Activated naive CD4-positive, alpha-beta T cell treated with anti-CD3 and anti-CD28 coated beads, Interleukin-2, amount 50 U/mL, for 72 hours (primary cell): ENCODE data around the gene CD83. TPM values are rescaled to one million over a fixed set of nuclear protein-coding genes. Genes with fewer than 3 reads are reported as not detected.

Experiments
- ATAC-seq, 2 donors: fragments of 150-1000 bp; cut with Tn5 transposase; 2 replicates each; pipeline ENCODE4 v1.10.0; 2021; ENCODE audit warnings: mild to moderate bottlenecking in 2 of 2, moderate library complexity in 2 of 2
- DNase-seq, 2 donors: peaks; one replicate each; pipeline ENCODE4 v3.0.0; 2021 to 2022; ENCODE audit warnings: low spot score in 2 of 2
- H3K27ac Mint-ChIP-seq, 2 donors: one replicate each; pipeline ENCODE4 v1.8.0; 2022; ENCODE audit warnings: mild to moderate bottlenecking in 2 of 2, mixed read lengths in 2 of 2
- H3K36me3 Mint-ChIP-seq, 2 donors: one replicate each; pipeline ENCODE4 v1.8.0; 2022; ENCODE audit warnings: mixed read lengths in 2 of 2
- H3K9me3 Mint-ChIP-seq, 2 donors: one replicate each; pipeline ENCODE4 v1.8.0; 2022; ENCODE audit warnings: mixed read lengths in 2 of 2
- total RNA-seq, 2 donors: library from RNA; stranded (reverse); gene quantifications; one replicate each; pipeline ENCODE4 v1.2.3, GENCODE V29; 2022

The CD83 gene
- total RNA-seq, 2 donors from 2014 or later, result 8.9 to 13.8 TPM

DNA sequence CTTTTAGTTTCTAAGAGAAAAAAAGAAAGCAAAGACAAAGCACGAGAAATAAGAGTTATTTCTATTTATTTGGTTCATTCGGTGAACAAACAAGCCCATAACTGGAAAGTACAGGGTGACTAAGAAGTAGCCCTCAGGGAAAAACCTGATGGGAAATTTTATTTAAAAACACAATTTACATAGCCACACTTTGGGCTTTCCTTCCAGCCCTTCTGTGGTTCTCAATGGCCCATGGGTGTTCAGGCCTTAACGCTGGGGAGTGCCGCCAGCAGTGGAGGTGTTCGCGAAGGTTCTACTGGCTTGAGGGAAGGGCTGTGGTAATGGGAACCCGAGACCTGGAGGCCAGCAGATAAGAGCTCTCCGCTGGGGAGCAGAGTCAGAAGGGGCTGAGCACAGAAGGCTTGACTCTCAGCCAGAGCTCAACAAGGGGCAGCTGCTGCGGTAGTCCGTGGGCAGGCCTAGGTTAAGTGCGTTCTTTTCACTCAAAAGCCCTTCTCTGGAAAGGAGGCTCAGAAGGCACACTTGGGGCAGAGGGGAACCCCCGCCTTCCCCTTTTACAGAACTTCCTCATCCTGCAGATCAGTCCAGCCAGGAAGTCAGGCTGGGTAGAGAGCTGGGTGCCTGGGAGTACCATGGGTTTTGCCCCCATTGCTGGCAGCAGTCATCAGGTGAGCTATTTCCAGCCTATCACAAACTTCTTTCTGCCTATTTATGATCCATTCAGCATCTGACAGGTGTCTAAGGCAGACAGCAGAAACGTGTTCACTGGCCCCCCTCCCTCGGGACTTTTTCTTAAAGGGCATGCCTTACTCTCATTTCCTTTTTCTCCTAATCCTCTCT lies 8.8 kb upstream of the CD83 start:
- Mint-ChIP-seq H3K27ac (peak overlapping the region; percentile 40 to 73), H3K9me3 (peaks cover 6 to 13% of the 10 kb centered on the region in 2 donors), H3K36me3 (peaks cover 12 to 23% of the 10 kb centered on the region in 2 donors)
- peak in 1 of 2 donors; percentile 61 for DNase-seq
- peak; percentile 67 to 75 for ATAC-seq

DNA sequence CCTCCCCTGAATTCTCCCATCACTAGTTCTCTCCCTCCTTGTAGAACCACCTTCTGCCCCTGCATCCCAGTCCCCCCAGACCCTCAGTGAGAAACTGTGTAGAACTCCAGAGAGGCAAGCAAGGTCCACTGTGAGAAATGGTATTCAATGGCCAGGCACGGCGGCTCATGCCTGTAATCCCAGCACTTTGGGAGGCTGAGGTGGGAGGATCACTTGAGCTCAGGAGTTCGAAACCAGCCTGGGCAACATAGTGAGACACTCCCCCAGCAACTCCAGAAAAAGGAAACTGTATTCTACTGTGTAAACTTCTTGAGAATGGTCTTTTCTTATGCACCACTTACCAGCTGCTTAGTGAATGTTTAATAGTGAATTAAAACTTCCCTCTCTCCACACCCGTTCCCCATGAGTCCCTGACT lies 8.2 kb upstream of the CD83 start:
- peak in 1 of 2 donors; percentile 15 for ATAC-seq

DNA sequence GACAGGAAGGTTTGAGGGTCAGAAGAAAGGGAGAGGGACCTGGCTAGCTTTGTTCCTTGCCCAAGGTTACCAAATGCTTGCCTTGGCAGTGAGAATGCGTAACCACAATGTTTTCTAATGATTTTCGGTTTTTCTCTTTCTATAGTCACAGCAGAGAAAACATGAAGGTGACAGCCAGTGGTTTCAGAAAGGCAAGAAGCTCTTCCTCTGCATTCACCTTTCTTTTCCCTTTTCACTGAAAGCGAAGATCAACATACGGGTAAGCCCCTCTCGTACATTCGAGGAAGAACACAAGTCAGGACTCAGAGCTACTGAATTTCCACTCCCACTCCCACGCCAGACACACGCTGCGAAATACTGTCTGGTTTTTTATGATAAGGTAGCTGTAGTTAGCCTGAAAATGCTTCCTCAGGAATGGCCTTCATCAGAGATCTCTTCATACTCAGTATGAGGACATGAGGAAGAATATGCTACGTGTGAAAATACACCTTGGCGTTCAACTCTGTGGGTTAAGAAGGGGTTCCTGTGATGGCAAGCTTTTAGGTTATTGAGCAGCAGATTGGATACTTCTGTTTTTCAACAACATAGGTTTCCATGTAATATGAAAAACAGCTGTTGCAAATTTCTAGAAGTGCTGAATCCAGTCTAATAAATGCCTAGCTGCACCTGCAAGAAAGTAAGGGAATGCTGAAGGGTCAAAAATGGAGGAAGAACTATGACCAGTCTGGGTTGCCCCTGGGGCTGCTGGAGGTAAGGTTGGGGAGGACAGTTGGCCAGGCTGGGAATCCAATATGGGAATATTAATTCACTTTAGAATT lies 7.4 kb upstream of the CD83 start:
- peak overlapping the region; percentile 53 to 73 for H3K27ac Mint-ChIP-seq
- ATAC-seq, result peak; percentile 55 to 72
- H3K36me3 Mint-ChIP-seq, result peaks cover 12 to 23% of the 10 kb centered on the region in 2 donors
- no peak for DNase-seq
- H3K9me3 Mint-ChIP-seq, result peaks cover 6 to 13% of the 10 kb centered on the region in 2 donors

More for the DNA sequence above, 8.2 kb upstream of the CD83 start:
- H3K9me3 Mint-ChIP-seq, result peaks cover 6 to 13% of the 10 kb centered on the region in 2 donors
- peak overlapping the region; percentile 40 to 73 for H3K27ac Mint-ChIP-seq
- peaks cover 12 to 23% of the 10 kb centered on the region in 2 donors for H3K36me3 Mint-ChIP-seq
- DNase-seq, result no peak

DNA sequence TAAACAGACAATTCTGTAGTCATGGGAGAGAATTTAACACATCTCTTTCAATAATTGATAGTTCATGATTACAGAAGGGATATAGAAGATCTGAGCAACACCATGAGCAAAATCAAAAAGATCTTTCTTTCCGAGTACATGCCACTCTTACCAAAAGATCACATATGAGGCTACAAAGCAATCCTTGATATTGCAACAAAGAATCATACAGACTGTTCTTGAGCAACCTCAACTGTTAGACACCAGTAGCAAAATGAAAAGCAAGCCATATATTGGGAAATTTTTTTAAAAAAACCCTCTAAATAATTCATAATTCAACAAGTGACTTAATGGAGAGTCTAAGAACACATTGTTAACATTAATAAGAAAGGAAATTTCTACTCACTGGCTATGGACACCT lies 3.6 kb upstream of the CD83 start:
- DNase-seq (no peak), ATAC-seq (no peak)
- H3K27ac Mint-ChIP-seq, result no peak overlapping the region
- peaks cover 11 to 12% of the 10 kb centered on the region in 2 donors for H3K36me3 Mint-ChIP-seq
- H3K9me3 Mint-ChIP-seq, result no peaks in the 10 kb centered on the region

DNA sequence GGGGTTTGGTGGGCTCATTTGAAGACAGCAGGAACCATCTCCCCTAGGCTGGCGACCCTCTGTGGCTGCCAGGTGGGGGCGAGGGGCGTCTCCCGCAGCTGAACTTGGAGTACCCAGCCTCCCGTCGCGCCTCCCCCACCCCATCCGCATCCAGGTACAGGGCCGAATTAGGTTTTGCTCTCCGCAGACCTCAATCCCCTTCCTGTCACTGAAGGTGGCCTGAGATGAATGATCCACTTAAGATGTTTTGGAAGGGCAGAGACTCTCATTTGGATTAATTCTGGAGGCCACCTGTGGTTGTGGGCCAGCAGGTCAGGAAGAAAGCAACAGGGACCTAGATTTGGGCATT lies 493 bp downstream of the CD83 start:
- peaks cover 23 to 34% of the 10 kb centered on the region in 2 donors for H3K36me3 Mint-ChIP-seq
- peak overlapping the region; percentile 85 to 92 for H3K27ac Mint-ChIP-seq
- H3K9me3 Mint-ChIP-seq, result no peaks in the 10 kb centered on the region
- DNase-seq, result no peak
- ATAC-seq, result peak in 1 of 2 donors; percentile 22

DNA sequence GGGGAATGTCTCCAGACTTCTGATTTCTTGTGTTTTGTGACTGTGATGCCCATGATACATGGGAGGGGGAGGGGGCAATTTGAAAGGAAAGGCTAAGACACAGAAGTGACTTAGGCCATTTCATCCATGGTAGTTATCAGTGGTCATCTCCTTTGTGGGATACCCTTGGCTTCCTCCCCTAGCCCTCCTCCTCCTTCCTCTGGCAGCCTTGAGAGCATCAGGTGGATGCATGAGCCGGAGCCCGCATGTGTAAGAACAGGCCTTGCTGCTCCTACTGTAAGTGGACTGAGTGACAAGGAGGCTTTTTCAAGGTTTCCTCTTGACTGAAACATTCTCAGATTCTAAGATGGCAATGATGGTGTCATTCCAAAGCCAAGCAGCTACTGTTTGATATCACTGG lies 874 bp downstream of the CD83 start:
- Mint-ChIP-seq H3K36me3 (peaks cover 23 to 36% of the 10 kb centered on the region in 2 donors), H3K9me3 (no peaks in the 10 kb centered on the region), H3K27ac (peak overlapping the region; percentile 85 to 92)
- DNase-seq (no peak), ATAC-seq (peak in 1 of 2 donors; percentile 11)

DNA sequence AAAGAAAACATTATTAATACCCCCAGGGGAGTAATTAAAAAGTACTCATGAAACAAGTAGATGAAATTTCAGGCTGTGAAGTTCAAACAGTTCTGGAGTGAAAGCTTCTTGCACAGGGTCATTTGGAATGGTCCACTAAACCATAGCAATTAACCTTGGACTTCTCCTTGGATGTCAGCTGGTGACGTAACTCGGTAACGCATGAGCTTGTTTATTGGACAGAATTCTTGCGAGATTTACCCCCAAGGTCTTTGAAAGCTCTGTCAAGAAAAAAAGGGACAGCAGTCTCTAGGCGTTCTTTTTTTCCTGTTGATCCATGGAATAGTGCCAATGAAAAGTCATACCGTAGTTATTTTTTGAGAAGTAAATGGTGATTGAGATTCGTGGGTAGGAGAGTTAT lies 2.2 kb downstream of the CD83 start:
- no peak for ATAC-seq
- no peak for DNase-seq
- Mint-ChIP-seq H3K27ac (no peak overlapping the region), H3K9me3 (no peaks in the 10 kb centered on the region), H3K36me3 (peaks cover 23 to 46% of the 10 kb centered on the region in 2 donors)

DNA sequence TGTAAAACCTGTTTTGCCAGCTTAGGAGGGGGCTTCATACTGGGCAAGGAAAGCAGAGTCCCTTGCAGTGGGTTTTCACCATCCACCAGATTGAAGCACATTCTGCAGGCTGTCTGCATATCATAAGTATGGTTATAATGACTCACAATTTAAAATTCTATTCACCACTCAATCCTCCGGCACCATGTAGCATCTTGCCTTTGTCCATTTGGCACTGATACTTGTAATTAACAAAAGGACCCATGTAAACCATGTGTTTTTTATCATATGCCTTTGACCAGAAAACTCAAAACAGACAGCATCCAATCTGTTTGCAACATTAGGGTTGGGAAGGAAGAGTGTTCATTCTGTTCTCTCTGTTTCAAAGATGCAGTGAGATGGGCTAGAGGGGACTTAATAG lies 3.0 kb downstream of the CD83 start:
- Mint-ChIP-seq H3K36me3 (peaks cover 23 to 50% of the 10 kb centered on the region in 2 donors), H3K9me3 (no peaks in the 10 kb centered on the region), H3K27ac (no peak overlapping the region)
- DNase-seq, result no peak
- ATAC-seq, result no peak

DNA sequence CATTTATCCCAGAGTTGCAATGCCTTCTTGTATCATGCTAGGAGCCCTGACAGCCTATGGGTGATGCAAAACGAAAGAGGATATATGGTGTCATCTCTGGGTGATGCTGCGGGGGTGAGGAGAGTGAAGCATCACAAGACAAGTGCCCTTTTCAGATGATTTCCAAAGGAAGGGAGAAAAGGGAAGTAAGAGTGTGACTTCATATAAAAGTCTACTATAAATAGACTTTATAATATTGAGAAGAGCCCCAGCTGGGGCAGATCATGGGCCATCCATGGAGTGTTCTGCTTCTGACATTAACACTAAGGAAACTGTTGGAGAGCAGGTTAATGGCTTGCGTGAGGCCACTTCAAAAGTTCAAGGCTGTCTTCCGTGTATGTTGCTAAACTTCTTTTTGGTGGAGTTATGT lies 4.4 kb downstream of the CD83 start:
- H3K36me3 Mint-ChIP-seq, result peaks cover 23 to 50% of the 10 kb centered on the region in 2 donors
- peak overlapping the region in 1 of 2 donors; percentile 87 for H3K27ac Mint-ChIP-seq
- H3K9me3 Mint-ChIP-seq, result no peaks in the 10 kb centered on the region
- DNase-seq (peak in 1 of 2 donors; percentile 22), ATAC-seq (peak; percentile 61 to 70)

DNA sequence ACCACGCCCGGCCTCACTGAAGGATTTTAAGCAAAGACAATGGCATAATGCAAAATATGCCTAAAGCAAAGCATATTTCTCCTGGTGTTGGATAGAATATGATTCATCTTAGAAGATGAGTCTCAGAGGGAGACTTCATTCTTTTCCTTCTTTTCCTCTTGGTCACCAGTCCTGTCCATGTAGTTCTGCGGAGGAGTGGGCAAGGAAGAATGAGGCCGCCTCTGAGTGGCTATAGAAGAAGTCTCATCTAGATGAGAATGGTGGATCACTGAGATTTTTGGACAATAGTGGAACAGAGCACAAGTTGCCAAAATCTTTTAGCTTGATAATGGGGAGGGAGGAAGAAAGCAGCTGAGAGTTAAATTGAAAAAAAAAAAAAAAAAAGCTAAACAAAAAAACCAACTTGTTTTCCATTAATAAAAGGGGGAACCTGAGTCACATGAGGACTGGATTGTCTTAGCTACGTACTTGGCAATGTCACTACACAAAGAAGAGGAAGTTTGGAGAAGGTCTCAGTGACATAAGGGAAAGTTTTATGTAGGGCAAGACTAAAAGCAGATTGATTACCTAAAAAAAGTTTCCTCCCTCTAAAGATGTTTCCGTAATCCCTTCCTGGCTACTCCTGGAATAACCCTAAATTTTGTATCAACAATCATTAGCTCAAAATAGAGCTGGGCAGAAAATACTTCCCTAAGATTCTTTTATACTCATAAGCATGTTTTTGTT lies 6.0 kb downstream of the CD83 start:
- H3K9me3 Mint-ChIP-seq, result no peaks in the 10 kb centered on the region
- DNase-seq, result no peak
- no peak for ATAC-seq
- peaks cover 15 to 41% of the 10 kb centered on the region in 2 donors for H3K36me3 Mint-ChIP-seq
- H3K27ac Mint-ChIP-seq, result no peak overlapping the region

DNA sequence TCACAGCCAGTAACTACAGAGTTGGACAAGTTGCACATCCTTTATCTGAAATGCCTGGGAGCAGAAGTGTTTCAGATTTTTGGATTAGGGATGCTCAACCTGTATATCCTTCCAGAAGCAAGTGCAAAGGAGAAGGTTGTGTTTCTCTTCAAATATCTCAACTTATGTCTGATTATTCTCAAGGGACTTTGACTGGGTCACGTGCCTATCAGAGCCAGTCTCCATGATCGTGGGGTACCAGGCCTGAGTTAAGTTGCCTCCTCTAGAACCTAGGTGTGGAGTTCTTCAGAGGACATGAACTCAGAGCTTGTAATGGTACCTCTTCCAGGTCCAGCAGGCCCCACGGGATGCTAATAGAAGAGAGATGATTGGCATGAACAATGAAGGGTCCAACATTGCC lies 7.8 kb downstream of the CD83 start:
- no peak for ATAC-seq
- Mint-ChIP-seq H3K27ac (no peak overlapping the region), H3K9me3 (no peaks in the 10 kb centered on the region), H3K36me3 (peaks cover 5 to 37% of the 10 kb centered on the region in 2 donors)
- no peak for DNase-seq

DNA sequence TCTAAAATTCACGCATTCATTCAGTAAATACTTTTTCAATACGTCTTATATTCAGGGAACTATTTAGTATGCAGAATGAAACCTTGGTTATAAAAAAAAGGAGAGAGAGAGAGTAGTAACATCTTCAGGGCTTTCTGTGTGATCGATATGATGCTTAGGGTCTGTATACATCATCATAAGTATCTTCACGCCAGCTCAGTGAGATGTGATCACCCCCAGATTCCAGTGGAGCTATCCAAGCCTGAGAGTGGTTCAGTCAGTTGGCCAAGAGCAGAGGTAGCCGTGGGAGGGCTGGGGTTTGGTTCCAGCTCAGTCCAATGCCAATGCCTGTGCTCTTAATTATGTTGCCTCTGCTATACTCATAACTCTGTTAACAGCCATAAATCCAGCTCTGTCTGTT lies 8.6 kb downstream of the CD83 start:
- peaks cover 3 to 36% of the 10 kb centered on the region in 2 donors for H3K36me3 Mint-ChIP-seq
- H3K27ac Mint-ChIP-seq, result no peak overlapping the region
- no peaks in the 10 kb centered on the region for H3K9me3 Mint-ChIP-seq
- ATAC-seq, result no peak
- DNase-seq, result no peak

DNA sequence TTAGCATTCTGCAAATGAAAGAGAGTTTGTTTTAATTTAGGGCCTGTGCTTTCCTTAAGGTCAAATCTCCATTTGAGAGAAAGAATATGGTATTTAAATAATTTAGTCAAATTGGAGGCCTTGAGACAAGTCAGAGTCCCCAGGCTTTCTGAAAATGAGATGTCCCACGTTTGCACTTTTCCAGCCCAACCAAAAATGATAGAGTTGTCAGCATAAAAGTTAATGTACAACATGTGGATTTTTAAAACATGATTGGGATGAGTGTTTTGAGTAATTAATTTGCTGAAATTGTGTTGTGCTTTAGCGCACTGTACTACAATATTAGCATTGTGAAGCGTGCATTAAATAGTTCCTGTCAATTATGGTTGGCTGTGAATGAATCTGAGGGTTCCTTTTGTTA lies 10.0 kb downstream of the CD83 start:
- Mint-ChIP-seq H3K27ac (no peak overlapping the region), H3K36me3 (peaks cover 7 to 31% of the 10 kb centered on the region in 2 donors), H3K9me3 (no peaks in the 10 kb centered on the region)
- DNase-seq, result no peak
- no peak for ATAC-seq

DNA sequence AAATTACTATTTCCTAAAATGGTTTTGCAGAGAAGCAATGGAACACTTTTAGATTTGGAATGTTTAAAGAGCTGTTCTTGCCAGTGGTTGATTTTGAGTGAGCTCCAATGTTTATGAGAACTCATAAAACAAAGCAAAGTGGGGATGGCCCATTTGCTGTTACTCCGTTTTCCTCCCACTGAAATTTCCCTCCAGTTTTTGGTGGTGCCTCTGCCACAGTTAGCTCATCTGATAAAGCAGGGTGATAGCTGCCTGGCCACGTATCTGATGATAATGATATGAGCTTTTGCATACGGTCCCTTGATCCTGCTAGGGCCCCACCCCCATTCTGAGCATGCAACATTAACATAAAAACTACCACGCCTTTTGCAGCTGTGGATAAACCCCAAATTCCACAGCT lies 10.4 kb downstream of the CD83 start:
- no peak overlapping the region for H3K27ac Mint-ChIP-seq
- ATAC-seq (no peak), DNase-seq (no peak)
- no peaks in the 10 kb centered on the region for H3K9me3 Mint-ChIP-seq
- peaks cover 9 to 32% of the 10 kb centered on the region in 2 donors for H3K36me3 Mint-ChIP-seq

DNA sequence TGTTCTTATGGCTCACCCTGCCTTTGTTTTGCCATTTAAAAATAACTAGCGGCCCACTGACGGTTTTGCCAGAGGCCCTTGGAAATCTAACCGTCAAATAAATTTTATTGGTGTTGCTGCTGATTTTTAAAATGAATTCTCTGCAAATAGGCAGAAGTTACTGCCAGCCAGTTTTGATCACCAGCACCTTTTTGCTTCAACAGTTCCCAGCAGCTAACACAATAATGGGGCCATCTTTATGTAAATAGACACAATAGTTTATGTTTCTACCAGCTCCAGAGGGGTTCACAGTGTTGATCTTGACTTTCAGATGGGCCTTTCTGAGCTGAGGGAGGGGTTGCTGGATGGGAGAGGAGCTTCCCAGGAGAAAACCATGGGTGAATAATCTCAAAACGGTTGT lies 11.2 kb downstream of the CD83 start:
- Mint-ChIP-seq H3K9me3 (no peaks in the 10 kb centered on the region), H3K36me3 (peaks cover 17 to 33% of the 10 kb centered on the region in 2 donors), H3K27ac (peak overlapping the region in 1 of 2 donors; percentile 61)
- ATAC-seq, result no peak
- no peak for DNase-seq

DNA sequence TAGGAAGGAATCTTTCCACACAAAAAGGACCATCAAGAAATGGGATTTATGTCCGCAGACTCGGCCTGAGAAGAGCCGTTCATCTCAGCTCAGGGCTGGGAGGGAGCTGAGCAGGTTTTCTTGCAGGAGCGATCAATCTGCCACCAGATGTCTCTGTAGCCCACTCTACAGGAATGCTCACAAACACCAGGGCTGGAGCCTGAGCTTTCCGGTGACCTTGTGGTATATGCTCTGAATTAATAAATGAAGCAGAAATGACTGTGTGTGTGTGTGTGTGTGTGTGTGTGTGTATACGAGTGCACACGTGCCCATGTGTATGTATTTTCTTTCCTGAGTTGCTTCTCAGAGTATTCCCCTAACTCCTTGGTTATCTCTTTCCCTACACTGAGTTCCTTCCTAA lies 12.0 kb downstream of the CD83 start:
- H3K9me3 Mint-ChIP-seq, result no peaks in the 10 kb centered on the region
- no peak overlapping the region for H3K27ac Mint-ChIP-seq
- H3K36me3 Mint-ChIP-seq, result peaks cover 23 to 37% of the 10 kb centered on the region in 2 donors
- ATAC-seq, result peak; percentile 40 to 65
- DNase-seq, result no peak
